GM18508 (cell line): ENCODE measurements around the gene VPS54.
A peak's percentile ranks its signal among the peaks of the same experiment; 100 is the strongest.
"Not testable (repeated sequence)": the region's sequence is repeated elsewhere in the genome, so short reads cannot be mapped to it uniquely, and the experiment has no call there.

Experiments used
- ATAC-seq: cut with Tn5 transposase; IDR thresholded peaks from one replicate; pipeline ENCODE4 v1.9.1; 2021; ENCODE audit warnings: moderate number of reproducible peaks; ENCODE audit not compliant: insufficient read depth, unreplicated experiment

Gene VPS54

DNA sequence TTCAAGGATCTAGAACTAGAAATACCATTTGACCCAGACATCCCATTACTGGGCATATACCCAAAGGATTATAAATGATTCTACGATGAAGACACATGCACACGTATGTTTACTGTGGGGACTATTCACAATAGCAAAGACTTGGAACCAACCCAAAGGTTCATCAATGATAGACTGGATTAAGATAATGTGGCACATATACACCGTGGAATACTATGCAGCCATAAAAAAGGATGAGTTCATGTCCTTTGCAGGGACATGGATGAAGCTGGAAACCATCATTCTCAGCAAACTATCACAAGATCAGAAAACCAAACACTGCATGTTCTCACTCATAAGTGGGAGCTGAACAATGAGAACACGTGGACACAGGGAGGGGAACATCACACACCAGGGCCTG is 87.1 kb downstream of the VPS54 start:
- not testable (repeated sequence) for ATAC-seq

DNA sequence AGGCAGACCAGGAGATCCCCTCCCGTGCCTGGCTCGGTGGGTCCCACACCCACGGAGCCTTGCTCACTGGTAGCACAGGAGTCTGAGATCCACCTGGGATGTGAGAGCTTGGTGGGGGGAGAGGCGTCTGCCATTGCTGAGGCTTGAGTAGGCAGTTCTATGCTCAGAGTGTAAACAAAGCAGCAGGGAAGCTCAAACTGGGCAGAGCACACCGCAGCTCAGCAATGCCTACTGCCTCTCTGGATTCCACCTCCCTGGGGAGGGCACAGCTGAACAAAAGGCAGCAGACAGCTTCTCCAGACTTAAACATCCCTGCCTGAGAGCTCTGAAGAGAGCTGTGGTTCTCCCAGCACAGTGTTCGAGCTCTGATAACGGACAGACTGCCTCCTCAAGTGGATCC is 92.4 kb downstream of the VPS54 start:
- no peak for ATAC-seq

DNA sequence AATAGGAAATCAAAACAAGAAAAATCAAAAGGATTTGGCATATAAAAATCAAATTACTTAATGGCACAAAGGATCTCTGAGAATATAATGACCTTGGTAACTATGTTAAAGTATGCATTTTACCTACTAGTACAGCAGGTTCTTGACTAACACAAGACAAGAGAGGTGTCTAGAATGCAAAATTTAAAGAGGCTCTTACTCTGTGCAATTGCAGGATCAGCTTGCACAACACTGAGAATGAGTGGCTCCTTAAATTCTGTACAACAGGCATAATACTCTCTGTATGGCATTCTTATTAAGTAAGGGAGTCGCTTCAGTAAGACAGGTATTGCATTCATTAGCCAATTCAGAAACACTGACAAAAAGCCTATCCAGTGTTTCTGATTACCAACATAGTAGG is 104.9 kb downstream of the VPS54 start:
- no peak for ATAC-seq

DNA sequence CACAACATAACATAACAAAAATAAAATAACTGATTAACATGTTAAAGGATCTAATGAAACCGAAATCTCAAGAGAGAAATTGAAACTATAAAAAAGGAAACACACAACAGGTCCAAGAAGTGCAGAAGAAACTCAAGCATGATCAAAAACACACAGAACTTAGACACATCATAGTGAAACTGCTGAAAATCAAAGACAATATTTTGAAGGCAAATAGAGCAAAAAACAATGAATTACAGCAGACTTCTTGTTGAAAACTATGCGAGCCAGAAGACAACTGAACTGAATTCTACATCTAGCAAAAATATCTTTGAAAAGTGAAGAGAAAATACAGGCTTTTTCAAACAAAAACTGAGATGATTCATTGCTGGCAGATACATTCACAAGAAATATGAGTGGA is 116.2 kb downstream of the VPS54 start:
- peak; percentile 57 for ATAC-seq

DNA sequence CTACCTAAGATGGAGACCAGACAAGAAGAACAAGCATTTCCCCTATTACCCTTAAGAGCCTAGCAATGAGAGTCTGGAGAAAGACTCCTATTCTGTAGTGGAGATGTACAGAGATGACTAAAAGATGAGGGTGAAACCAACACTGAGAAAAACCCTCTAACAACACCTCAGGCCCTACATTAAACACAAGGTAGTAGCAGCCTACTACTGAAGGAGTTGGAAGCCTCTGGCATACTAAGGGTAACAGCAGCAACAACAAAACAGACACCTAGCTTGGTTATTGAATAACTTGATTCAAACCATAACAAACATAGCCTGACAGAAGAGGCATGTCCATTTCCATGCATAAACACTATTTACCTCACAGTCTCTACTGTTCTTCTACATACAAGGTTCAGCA is 117.1 kb downstream of the VPS54 start:
- no peak for ATAC-seq

DNA sequence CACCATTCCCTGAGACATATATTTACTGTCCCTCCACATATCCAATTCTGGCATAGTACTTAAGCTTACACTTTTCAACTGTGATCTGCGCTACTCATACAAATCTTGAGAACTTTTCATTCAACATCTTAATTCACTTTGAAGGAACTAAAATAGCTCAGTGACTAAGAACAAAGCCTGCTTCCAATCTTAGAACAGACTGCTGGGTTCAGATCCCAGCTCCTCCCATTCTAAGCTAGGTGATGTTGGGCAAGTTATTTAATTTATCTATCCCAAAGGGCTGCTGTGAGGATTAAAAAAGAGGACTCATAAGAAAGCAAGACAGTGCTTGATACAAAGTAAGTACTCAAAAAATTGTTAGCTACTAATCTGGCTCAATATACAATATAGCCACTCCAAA is 119.6 kb downstream of the VPS54 start:
- no peak for ATAC-seq

DNA sequence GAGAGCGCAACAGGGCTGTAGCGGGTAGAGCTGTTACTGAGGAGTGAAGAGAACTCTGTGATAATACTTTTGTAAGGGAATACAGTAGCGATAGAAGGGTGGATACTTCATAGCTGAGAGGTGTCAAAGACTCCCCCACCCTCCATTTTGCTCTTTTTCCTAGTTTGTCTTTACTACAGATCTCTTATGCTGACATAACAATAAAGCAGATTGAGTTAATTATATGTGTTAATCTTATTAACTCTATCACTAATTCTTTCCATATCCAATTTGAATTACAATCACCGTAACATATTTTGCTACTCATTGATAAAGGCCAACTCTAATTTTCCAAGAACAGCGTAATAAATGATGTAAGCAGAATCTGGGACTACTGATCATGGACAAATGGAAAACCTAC is 120.4 kb downstream of the VPS54 start:
- no peak for ATAC-seq

DNA sequence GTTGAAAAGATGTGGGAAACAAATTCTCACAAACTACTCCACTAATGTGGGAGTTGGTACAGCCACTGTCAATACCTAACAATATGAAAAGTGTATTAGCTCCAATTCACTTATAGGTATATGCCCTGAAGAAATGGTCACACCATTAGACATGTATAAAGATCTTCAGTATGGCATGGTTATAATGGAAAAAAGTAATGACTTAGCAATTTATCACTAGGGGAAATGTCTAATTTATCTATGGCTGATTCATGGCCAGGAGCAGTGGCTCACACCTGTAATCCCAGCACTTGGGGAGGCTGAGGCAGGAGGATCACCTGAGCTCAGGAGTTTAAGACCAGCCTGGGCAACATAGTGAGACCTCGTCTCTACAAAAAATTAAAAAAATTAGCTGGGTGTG is 125.1 kb downstream of the VPS54 start:
- no peak for ATAC-seq

DNA sequence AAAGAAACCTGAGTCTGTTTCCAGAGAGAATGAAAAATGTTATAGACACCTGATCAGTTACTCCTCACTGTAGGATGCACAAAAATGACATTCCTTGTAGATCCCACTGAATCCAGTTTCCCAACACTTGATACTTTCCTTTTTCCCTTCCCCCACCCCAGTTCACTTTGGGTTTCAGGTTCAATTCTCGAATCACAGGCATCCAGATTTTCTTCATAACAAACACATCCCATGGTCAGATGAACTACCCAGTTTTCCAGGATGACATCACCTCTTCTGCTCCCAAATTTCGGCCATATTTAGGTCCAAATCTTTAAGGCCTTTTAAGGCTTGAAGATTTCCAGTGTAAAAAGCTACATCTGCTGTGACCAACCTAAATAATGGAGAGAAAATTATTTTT is 126.1 kb downstream of the VPS54 start:
- no peak for ATAC-seq

DNA sequence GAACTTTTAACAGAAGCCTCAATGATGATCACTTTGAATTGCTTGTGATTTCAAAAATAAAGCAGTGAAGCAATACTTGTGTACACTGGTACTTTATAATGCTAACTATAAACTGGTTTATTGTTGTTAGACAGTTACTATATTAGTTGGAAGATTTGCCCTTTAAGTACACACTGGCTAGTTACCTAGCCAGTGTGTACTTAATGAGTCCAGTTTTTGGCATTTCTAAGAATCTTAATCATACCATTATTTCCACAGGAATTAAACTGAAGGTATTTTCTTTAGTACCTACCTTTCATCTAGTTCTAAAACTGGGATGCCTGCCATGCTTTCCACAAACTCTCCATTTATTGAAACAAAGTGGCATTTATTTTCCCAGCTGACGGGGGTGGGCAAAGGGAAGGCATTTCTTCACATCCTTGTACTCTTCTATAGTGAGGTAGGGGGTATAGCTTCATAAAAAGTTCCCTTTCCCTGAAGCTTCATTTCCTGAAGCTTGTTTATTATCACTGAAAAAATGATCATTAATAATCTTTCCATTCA is 127.7 kb downstream of the VPS54 start:
- no peak for ATAC-seq

DNA sequence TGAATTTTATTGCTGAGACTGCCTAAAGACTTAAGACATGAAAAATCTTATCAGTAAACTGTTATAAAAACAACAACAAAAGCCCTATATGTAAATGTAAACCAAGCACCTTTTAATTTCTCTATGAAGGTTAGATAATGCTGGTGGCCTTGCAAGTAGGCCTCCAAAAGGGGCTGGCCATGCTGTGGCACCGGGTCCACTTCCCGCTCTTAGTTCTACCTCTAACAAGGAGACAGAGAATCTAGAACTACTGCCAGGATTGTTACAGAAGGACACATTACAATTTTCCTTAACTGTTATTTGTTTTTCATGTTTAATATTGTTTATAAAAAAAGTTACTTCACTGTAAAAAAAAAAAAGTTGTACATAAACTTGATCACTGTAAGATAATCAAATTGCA is 128.6 kb downstream of the VPS54 start:
- no peak for ATAC-seq

DNA sequence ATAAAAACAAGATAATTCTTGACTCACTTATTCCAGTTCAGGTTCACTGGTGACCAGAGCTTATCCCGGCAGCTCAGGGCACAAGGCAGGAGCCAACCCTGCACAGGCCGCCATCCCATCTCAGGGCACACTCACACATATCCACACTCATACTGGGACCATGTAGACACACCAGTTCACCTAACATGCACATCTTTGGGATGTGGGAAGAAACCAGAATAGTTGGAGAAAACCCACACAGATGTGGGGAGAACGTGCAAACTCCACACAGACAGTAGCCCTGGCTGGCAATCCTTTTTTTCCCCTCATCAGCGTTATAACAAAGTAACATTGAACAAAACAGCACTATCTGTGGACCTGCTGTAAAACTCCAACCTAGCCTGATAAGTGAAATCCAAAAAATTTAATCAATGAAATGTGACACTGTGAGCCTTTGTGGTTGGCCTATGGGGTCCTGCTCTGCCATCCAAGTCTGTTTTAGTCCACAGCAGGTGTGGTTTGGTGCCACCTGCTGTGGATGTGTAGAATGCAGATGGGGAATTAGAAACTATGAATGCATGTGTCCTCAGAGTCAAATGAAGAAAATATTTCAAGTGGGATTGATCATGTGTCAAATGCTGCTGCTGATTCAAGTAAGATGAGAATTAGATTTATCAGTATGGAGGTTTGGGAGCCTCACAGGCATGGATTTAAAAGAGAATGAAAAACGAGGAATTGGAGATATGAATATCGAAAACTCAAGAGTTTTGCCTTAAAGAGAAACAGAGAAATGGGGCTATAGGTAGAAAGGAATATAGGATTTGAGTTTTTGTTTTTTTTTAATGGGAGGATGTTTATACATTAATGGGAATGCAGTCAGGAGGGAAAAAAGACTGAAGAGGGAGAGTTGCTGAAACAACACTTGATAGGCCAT is 130.5 kb downstream of the VPS54 start:
- ATAC-seq: no peak

DNA sequence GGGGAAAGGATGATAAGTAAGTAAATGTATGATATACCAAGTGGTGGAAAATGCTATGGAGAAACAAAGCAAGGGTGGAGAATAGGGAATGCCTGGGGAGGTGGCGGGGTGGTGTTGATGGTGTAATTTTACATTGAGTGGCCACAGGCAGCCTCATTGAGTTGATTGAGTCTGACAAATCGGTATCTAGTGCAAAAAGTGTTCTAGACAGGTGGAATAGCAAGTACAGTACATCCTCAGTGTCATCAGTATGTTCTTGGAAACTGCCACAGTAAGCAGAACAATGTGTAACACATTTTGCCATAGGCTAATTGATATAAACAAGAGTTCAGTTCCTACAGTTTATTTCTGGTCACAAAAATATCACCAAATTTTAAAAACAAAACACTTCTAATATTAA is 131.2 kb downstream of the VPS54 start:
- ATAC-seq: no peak

DNA sequence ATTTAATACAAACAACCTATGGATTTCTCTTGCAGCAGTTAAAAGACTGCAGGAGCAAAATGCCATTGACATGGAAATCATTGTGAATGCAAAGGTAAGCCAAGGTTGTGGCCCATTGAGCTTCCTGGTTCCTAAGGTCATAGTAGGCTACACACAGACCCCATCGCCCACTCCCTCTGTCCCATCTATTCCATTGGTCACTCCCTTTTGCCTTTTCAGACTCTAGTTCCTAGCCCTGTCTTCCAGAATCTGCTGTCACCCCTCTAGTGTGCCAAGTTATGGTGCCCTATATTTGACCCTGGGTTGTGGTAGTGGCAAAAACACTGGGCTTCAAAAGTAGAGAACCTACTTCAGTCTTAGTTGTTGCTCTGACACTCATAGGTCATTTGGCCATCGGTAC is 132.8 kb downstream of the VPS54 start:
- no peak for ATAC-seq

DNA sequence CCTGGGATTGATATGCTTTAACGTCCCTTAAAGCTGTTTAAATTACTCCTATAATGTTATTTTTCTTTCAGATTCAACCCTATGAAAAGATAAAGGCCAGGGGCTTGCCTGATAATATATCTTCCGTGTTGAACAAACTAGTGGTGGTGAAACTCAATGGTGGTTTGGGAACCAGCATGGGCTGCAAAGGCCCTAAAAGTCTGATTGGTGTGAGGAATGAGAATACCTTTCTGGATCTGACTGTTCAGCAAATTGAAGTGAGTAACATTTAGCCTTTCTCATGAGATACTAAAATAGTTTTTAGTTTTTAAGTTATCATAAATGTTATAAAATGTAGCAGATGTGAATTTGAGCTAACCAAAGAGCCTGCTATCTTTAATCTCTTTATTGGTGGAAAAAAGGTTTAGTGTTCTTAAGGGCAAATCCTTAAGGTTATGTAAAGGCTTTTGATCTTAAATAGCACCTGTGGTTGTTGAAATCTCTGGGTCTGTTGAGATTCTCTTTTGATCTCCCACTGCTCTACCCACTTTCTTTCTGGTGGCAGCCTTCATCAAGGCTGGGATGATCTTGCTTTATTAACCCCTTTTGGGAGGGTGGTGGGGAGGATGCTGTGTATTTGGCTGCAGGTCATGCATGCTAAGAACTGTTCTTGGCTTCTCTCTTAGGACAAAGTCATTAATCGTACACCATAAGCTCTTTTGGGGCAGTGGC is 136.7 kb downstream of the VPS54 start:
- no peak for ATAC-seq

DNA sequence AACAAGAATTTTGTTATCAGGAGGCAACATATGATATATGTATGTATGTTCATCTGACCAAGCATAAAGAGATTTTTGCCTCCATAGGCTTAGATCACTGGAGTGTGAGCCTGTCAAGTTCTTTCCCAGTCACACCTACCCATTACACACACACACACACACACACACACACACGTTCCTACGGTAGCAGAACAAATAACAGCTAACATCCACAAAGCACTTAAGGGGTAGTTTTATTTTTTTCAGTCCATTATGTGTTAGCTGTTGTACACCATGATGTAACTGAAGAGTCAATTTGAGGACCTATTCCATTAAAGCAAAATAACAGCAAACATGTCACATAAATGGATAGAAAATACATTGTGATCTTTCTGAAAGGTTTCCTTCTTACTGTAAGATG is 138.0 kb downstream of the VPS54 start:
- no peak for ATAC-seq

DNA sequence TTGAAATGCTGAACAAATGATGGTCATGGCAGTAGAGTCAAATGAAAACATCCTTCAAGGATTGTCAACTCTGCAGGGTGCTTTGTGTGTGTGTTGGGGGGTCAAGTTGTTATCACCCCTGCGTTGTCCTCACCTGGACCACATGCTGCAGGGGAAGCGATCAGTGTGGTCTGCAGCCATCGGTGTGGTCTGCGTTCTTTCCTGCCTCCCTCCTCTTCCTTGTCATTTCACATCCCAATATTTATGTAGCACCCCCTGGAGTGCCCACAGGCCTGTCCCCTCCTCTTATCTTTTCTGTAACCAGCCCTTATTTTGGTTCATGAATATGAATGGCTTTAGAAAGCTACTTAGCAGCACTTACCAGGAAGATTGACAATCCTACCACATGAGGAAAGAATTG is 138.6 kb downstream of the VPS54 start:
- ATAC-seq: no peak

DNA sequence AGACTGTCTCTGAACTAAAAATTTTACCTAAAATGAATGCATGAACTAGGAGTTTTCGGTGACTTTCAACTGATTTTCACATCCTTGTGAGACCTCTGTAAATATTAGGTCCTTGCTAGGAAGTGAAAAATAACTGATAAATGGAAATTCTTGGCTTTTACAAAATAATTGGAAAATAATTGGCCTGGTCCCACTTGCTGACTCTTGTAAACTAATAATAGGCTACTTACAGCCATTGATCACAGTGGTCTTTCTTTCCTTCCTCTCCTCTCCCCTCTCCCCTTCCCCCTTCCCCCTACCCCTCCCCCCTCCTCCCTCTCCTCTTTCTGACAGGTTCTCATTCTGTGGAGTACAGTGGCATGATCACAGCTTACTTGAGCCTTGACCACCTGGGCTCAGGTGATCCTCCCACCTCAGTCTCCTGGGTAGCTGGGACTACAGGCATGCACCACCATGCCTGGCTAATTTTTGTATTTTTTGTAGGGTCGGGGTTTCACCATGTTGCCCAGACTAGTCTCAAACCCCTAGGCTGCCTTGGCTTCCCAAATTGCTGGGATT is 139.3 kb downstream of the VPS54 start:
- ATAC-seq: no peak

DNA sequence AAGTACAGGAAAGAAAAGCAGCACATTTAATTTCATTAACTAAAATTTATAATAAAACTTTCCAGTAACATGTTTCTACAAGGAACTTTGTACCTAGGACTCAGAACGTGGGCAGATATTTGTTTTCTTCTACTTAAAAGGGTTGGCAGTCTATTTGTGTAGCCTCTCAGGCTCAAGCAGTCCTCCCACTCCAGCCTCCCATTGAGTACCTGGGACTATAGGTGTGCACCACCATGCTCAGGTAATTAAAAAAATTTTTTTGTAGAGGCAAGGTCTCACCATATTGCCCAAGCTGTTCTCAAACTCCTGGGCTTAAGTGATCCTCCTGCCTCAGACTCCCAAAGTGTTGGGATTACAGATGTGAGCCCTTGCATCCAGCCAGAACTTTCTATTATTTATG is 140.7 kb downstream of the VPS54 start:
- ATAC-seq: no peak

DNA sequence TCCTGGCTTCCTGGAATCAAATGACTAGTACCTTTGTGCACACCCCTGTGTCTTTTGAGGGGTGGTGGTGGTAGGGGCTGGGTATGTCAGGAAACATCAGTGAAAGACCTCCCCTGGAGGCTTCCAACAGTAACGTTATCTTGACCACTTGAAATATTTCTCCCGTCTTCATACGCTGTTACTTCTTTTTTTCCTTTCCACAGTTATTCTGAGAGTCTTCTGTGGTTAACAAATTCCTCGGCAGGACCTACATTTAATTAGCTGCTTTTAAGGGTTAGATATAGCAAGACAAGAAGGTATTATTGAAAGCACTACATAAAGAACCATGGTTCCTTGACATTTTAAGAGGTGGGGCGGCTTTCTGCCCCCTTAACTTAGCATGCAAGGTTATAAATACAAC is 142.9 kb downstream of the VPS54 start:
- ATAC-seq: no peak

DNA sequence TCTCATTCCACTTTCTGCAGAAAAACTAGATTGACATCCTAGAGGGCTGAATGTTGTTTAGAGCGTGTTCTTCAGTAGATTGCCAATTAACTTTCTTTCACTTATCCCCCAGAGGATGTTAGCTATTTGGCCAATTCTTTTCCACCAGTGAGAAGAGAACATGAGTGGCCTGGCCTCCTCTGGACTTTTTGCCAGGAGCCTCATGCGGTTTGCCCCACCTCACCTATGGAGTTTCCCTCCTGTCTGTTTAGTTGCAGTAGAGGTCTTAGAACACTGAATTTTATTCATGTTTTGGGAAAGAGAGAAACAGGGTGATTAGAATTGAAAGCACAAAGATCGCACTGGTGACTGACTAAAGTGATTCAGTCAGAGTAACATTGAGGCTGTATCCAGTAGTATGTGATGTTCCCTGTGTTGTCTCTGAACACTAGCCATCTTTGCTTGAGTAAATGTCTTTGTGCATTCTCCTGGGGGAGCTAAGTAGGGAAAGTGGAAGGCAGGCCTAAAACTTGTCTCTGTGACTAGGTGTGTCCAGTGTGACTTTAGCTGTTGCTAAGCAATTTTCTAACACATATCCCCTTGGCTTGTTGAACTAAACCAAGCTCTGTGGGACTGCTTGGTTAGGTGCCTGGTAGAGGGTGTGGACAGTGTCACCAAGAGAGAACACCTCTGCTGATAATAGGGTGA is 143.5 kb downstream of the VPS54 start:
- ATAC-seq: no peak
